Uterus (tissue), 2 donors: ENCODE data around the gene ZNF324B.

Source experiments
- POLR2A ChIP-seq, 2 donors: fragments of 450-650 bp; IDR thresholded peaks; one replicate each; pipeline ENCODE4 v1.6.1; 2016; ENCODE audit warnings: antibody characterized with exemption in 2 of 2, mild to moderate bottlenecking in 1 of 2, moderate library complexity in 1 of 2
- TF ChIP-seq, protein P1 (sequence below), 4 experiments: fragments of 200-600 bp in 2 of 4; fragments of 450-650 bp in 2 of 4; sonication (generic) in 2 of 4; IDR thresholded peaks; one replicate each; pipeline ENCODE4 v1.5.1; 2016 to 2019; ENCODE audit warnings: antibody characterized with exemption in 4 of 4, mild to moderate bottlenecking in 2 of 4, moderate library complexity in 1 of 4

DNA sequence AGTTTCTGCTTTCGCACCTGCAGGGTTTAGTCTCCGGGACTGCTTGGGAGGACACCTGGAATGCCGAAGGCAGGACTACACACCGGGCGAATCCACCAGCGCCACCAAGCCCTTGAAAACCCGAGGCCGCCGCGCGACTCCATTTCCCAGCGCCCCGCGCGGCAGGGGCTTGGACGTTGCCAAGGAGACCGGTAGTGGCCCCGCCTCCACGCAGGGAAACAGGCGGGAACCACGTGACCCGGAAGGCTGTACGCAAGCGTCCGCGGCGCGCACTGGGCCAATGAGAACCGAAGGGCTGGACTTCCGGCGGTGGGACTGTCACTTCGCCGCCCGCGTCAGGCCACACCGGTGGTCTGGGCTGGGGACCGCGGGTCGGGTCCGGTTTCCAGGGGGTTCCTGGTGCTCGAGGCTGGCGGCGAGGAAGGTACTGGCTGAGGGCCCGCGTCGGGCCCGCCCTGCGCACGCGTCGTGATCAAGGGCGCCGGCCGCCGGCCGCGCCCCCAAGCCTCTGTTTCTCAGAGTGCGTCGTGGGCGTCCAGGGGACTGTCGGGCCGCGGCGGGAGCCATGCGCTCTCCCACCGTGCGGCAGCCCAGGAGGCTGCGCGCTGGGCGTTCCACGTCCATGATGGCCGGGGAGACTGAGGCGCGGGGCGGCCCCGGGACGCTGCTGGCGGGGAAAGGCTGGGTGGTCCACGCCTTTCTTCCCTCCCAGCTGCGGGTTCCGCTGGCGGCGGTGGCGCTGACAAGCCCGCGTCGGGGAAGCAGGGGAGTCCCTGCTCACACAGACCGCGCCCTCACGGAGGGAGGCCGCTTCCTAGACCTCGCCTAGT, 15.6 kb downstream of the ZNF324B start, which contains the start of gene ZNF324:
- TF ChIP-seq, protein P1, sequence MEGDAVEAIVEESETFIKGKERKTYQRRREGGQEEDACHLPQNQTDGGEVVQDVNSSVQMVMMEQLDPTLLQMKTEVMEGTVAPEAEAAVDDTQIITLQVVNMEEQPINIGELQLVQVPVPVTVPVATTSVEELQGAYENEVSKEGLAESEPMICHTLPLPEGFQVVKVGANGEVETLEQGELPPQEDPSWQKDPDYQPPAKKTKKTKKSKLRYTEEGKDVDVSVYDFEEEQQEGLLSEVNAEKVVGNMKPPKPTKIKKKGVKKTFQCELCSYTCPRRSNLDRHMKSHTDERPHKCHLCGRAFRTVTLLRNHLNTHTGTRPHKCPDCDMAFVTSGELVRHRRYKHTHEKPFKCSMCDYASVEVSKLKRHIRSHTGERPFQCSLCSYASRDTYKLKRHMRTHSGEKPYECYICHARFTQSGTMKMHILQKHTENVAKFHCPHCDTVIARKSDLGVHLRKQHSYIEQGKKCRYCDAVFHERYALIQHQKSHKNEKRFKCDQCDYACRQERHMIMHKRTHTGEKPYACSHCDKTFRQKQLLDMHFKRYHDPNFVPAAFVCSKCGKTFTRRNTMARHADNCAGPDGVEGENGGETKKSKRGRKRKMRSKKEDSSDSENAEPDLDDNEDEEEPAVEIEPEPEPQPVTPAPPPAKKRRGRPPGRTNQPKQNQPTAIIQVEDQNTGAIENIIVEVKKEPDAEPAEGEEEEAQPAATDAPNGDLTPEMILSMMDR (IDR thresholded peaks at IDR 0.05) = peak in 1 of 4 experiments; percentile 10
- TF ChIP-seq POLR2A (IDR thresholded peaks at IDR 0.05) = peak; percentile 7 to 62
